ENCODE results near the gene WDFY2.
"Not testable (repeated sequence)": the region's sequence is repeated elsewhere in the genome, so short reads cannot be mapped to it uniquely, and the experiment has no call there.

DNA sequence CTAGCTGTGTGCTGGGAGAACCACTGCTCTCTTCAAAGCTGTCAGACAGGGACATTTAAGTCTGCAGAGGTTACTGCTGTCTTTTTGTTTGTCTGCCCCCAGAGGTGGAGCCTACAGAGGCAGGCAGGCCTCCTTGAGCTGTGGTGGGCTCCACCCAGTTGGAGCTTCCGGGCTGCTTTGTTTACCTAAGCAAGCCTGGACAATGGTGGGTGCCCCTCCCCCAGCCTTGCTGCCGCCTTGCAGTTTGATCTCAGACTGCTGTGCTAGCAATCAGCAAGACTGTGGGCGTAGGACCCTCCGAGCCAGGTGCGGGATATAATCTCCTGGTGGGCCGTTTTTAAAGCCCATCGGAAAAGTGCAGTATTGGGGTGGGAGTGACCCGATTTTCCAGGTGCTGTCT is 111.4 kb downstream of the WDFY2 start:
- TF ChIP-seq, protein P1, sequence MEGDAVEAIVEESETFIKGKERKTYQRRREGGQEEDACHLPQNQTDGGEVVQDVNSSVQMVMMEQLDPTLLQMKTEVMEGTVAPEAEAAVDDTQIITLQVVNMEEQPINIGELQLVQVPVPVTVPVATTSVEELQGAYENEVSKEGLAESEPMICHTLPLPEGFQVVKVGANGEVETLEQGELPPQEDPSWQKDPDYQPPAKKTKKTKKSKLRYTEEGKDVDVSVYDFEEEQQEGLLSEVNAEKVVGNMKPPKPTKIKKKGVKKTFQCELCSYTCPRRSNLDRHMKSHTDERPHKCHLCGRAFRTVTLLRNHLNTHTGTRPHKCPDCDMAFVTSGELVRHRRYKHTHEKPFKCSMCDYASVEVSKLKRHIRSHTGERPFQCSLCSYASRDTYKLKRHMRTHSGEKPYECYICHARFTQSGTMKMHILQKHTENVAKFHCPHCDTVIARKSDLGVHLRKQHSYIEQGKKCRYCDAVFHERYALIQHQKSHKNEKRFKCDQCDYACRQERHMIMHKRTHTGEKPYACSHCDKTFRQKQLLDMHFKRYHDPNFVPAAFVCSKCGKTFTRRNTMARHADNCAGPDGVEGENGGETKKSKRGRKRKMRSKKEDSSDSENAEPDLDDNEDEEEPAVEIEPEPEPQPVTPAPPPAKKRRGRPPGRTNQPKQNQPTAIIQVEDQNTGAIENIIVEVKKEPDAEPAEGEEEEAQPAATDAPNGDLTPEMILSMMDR (conservative IDR thresholded peaks at IDR 0.05; ENCODE audit: low read length): not testable (repeated sequence)
- not testable (repeated sequence) for TF ChIP-seq EZH2phosphoT487 (IDR thresholded peaks at IDR 0.05; ENCODE audit: borderline replicate concordance)
